HuH-7.5 (cell line): ENCODE data around the gene YPEL4.
"Not testable (repeated sequence)": the region's sequence is repeated elsewhere in the genome, so short reads cannot be mapped to it uniquely, and the experiment has no call there.

Experiments used
- DNase-seq: peaks from one replicate; pipeline ENCODE4 v3.0.0; 2011; ENCODE audit warnings: low spot score

Gene YPEL4

GRCh38 chr11:57649826-57650738 is at the start of gene YPEL4:
TSS of gene YPEL4 (minus strand) at chr11:57649912. CDS start at chr11:57647107, 2,805 bp downstream.
- DNase-seq, result no peak

- no peak for DNase-seq
Measured at GRCh38 chr11:57698843-57699365, 49.2 kb upstream of the YPEL4 start.

- not testable (repeated sequence) for DNase-seq
Measured at GRCh38 chr11:57690474-57690873, 40.8 kb upstream of the YPEL4 start.

- no peak for DNase-seq
Measured at GRCh38 chr11:57681168-57681567, 31.5 kb upstream of the YPEL4 start.

GRCh38 chr11:57680552-57680874 is 30.8 kb upstream of the YPEL4 start:
- DNase-seq, result no peak

GRCh38 chr11:57679396-57679795 is 29.7 kb upstream of the YPEL4 start:
- no peak for DNase-seq

GRCh38 chr11:57675176-57675941 is 25.6 kb upstream of the YPEL4 start:
- no peak for DNase-seq

- DNase-seq, result no peak
Measured at GRCh38 chr11:57674251-57674650, 24.5 kb upstream of the YPEL4 start.

- peak; percentile 72 for DNase-seq
Measured at GRCh38 chr11:57668434-57668782, 18.7 kb upstream of the YPEL4 start.

GRCh38 chr11:57667736-57668433 is 18.2 kb upstream of the YPEL4 start, which contains the start of gene ZDHHC5:
TSS of gene ZDHHC5 (plus strand) at chr11:57668114. CDS start at chr11:57673091, 4,977 bp downstream.
- peak; percentile 100 for DNase-seq

- DNase-seq, result peak; percentile 99
Measured at GRCh38 chr11:57667117-57667735, 17.5 kb upstream of the YPEL4 start.

- DNase-seq, result no peak
Measured at GRCh38 chr11:57663975-57664374, 14.3 kb upstream of the YPEL4 start.

GRCh38 chr11:57662893-57663292 is 13.2 kb upstream of the YPEL4 start:
- DNase-seq, result no peak

GRCh38 chr11:57659669-57660068 is 10.0 kb upstream of the YPEL4 start:
- DNase-seq, result no peak

- no peak for DNase-seq
Measured at GRCh38 chr11:57658023-57658361, 8.3 kb upstream of the YPEL4 start.

GRCh38 chr11:57657194-57658022 is 7.7 kb upstream of the YPEL4 start, which contains the start of gene CLP1:
TSS of gene CLP1 (plus strand) at chr11:57657762. CDS start at chr11:57659477, 1,715 bp downstream.
- peak; percentile 99 for DNase-seq

- DNase-seq, result no peak
Measured at GRCh38 chr11:57656885-57657193, 7.1 kb upstream of the YPEL4 start.

GRCh38 chr11:57653163-57653562 is 3.5 kb upstream of the YPEL4 start:
- no peak for DNase-seq

GRCh38 chr11:57652662-57653061 is 3.0 kb upstream of the YPEL4 start:
- no peak for DNase-seq

GRCh38 chr11:57652230-57652629 is 2.5 kb upstream of the YPEL4 start:
- DNase-seq, result not testable (repeated sequence)

- DNase-seq, result no peak
Measured at GRCh38 chr11:57651408-57651807, 1.7 kb upstream of the YPEL4 start.
